ENCODE measurements around the gene COL3A1.

COL3A1 gene

DNA sequence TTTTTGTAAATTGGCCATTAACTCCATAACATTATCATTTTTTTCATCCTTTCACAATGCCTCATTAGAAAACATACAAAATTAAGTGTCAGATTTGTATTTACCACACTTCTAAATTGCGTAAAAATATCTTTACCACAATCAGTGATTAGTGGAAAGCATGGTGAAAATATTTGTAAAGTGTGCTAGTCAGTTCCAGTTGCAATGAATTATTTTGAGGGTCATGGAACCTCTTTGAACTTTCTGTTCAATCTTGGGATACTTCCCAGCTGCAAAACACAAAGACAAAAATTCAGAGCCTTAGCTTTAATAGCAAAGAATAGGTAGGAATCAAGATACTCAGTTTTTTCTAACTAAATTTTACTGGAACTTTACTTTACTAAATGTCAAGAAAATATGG lies 4.0 kb upstream of the COL3A1 start:
- no peak overlapping the region for H3K4me3 ChIP-seq (ENCODE audit: low read depth, low read length)
- ChIA-PET POLR2A (no interaction called here), CTCF (interaction anchor here (1.0 to 1.2 kb wide), 2 partner anchors 8 to 13 kb away, joined by 3 to 4 read pairs; no protein-coding TSS in a partner anchor)
- TF ChIP-seq, protein P1, sequence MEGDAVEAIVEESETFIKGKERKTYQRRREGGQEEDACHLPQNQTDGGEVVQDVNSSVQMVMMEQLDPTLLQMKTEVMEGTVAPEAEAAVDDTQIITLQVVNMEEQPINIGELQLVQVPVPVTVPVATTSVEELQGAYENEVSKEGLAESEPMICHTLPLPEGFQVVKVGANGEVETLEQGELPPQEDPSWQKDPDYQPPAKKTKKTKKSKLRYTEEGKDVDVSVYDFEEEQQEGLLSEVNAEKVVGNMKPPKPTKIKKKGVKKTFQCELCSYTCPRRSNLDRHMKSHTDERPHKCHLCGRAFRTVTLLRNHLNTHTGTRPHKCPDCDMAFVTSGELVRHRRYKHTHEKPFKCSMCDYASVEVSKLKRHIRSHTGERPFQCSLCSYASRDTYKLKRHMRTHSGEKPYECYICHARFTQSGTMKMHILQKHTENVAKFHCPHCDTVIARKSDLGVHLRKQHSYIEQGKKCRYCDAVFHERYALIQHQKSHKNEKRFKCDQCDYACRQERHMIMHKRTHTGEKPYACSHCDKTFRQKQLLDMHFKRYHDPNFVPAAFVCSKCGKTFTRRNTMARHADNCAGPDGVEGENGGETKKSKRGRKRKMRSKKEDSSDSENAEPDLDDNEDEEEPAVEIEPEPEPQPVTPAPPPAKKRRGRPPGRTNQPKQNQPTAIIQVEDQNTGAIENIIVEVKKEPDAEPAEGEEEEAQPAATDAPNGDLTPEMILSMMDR (IDR thresholded peaks at IDR 0.05; ENCODE audit: insufficient read depth, low read length, missing control alignments): no peak
- no peak for DNase-seq (ENCODE audit: low read depth, low spot score)

DNA sequence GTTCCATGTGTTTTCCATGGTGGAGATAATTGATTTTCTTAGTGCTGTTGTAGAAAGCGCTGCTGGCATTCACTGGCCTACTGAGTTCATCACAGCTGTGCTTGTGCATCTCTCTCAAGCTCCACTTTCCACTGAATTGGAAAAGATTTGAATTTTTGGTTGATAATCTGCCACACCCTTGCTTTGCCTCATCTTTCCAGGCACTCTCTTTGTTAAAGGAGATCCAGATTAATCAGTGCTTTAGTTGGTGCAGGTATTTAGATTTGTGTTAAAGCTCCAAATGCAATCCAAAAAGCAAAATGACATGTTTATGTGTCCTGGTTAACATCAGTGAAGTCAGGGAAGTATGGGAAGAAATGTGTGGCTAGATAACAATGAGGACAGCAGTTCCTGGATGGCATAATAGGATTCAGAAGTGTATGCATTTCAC lies 2.7 kb upstream of the COL3A1 start:
- no peak overlapping the region for H3K4me3 ChIP-seq (ENCODE audit: low read depth, low read length)
- no peak for DNase-seq (ENCODE audit: low read depth, low spot score)
- CTCF ChIA-PET: interaction anchor here (0.6 to 1.6 kb wide), 4 partner anchors 13 to 727 kb away, joined by 3 to 5 read pairs (median 4); no protein-coding TSS in a partner anchor

DNA sequence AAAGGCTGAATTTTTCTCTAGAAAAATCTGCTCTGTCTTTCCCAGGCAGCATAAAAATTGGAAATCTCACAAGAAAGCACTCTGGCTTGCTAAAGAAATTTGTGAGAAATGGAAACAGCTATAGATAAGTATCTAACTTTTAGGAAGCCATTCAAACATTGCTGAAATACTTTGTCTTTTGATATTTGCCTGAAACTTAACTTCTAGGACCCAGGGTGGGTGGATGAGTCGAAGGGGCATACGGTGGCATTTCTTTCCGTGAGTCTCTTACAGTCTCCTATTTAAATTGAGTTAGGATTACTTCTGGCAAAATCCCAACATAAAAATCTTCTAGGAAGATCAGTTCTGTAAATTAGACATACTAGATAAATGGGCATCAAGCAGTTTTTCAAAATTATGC lies 532 bp upstream of the COL3A1 start:
- POLR2A ChIA-PET: interaction anchor here (1.0 kb wide), 1 partner anchor 10 kb away, joined by 6 read pairs; no protein-coding TSS in a partner anchor
- DNase-seq (ENCODE audit: low read depth, low spot score): no peak
- H3K4me3 ChIP-seq (ENCODE audit: low read depth, low read length): peak overlapping the region; percentile 60
- TF ChIP-seq, protein P1 (IDR thresholded peaks at IDR 0.05; ENCODE audit: insufficient read depth, low read length, missing control alignments): no peak
- CTCF ChIA-PET: interaction anchor here (1.1 to 6.0 kb wide), 2 partner anchors 123 to 448 kb away, joined by 3 to 118 read pairs; no protein-coding TSS in a partner anchor

More for the DNA sequence above, 2.7 kb upstream of the COL3A1 start:
- TF ChIP-seq, protein P1 (IDR thresholded peaks at IDR 0.05; ENCODE audit: insufficient read depth, low read length, missing control alignments): no peak
- POLR2A ChIA-PET: interaction anchor here (0.6 kb wide), 1 partner anchor 34 kb away, joined by 3 read pairs; no protein-coding TSS in a partner anchor

DNA sequence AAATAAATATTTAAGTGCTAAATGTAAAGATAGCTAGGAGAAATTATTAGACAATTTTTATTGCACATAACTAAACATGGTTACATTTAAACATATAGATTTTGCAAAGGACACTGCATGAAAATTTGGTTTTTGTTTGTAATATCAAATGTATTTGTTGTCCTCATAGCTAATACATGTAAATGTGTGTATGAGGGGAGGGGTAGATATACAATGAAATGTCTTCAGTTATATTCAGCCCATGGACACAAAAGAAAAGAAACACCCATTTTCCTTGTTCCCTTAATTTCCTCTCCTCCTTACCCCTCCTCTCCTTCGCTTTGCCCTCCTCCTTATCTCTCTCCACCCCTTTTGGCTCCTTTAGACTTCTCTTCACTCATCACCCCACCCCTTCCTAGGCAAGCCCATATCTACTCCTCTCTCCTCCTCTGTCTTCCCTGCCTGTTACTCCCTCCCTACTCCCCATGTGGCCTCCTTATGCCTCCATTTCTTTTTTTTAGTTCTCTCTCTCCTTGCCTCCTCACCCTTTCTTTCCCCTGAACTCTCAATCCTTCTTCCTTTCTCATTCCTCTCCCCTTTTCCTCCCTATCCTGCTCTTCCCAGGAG lies 1.4 kb downstream of the COL3A1 start:
- TF ChIP-seq, protein P1 (IDR thresholded peaks at IDR 0.05; ENCODE audit: insufficient read depth, low read length, missing control alignments): no peak
- ChIA-PET POLR2A (interaction anchor here (1.0 to 2.0 kb wide), 4 partner anchors 8 to 373 kb away, joined by 3 to 5 read pairs (median 4); no protein-coding TSS in a partner anchor), CTCF (interaction anchor here (0.9 to 6.0 kb wide), 12 partner anchors 9 to 456 kb away, joined by 3 to 118 read pairs (median 4); no protein-coding TSS in a partner anchor)
- peak overlapping the region; percentile 60 for H3K4me3 ChIP-seq (ENCODE audit: low read depth, low read length)
- DNase-seq (ENCODE audit: low read depth, low spot score): peak; percentile 76

DNA sequence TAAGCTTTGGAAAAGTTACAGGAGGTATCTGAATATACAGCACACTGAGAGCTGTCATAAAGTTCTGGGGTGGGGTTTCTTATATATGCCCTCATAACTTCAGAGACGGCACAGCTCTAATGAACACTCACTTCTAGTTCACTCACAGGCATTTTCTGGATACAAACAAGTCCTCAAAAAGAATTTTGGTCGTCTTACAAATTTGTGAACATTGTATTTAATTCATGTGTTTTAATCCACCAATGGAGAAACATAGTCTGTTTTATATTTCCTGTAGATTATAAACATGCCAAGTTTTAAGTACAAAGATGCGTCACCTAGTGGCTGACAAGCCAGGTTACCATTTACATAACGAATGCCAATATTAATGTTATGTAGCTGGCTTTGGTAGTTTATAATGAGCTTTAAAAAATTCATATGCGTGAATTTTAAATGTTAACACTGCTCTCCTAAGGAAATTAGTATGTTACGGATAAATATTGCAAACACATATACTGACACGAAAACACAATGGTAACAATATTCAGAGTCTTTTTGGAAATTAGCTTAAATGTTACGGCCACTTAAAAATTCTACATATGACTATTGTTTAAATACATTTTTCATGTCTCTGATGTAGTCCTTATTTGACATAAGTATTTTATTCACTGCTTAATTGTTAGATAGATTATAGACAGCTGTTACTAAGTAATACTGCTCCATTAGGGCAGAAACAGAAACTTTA lies 2.5 kb downstream of the COL3A1 start:
- ChIA-PET POLR2A (interaction anchor here (1.0 to 2.0 kb wide), 5 partner anchors 157 to 375 kb away, joined by 3 to 5 read pairs (median 3); no protein-coding TSS in a partner anchor), CTCF (interaction anchor here (0.9 to 6.0 kb wide), 16 partner anchors 8 to 457 kb away, joined by 3 to 118 read pairs (median 4); no protein-coding TSS in a partner anchor)
- no peak for DNase-seq (ENCODE audit: low read depth, low spot score)
- peak overlapping the region; percentile 60 for H3K4me3 ChIP-seq (ENCODE audit: low read depth, low read length)
- TF ChIP-seq, protein P1 (IDR thresholded peaks at IDR 0.05; ENCODE audit: insufficient read depth, low read length, missing control alignments): peak; percentile 46
